Hindlimb muscle (tissue), 1 donor: Measurements from ENCODE around the gene CENPE. TPM values are rescaled to one million over a fixed set of nuclear protein-coding genes. Genes with fewer than 3 reads are reported as not detected.

Source experiments
- DNase-seq: peaks from one replicate; pipeline ENCODE4 v3.0.0-alpha.2; 2013
- polyA plus RNA-seq: library from polyadenylated mRNA; unstranded; fragments of 120-200 nt; gene quantifications from one replicate; pipeline ENCODE4 v1.2.1, GENCODE V29; 2013; ENCODE audit not compliant: insufficient read length

Gene CENPE
- polyA plus RNA-seq, 1 donor, result 3.4 TPM

GRCh38 chr4:103074744-103075434, 123.3 kb downstream of the CENPE start:
- DNase-seq, result no peak

GRCh38 chr4:103073792-103074438, 124.2 kb downstream of the CENPE start:
- no peak for DNase-seq

GRCh38 chr4:103067841-103068547, 130.1 kb downstream of the CENPE start:
- no peak for DNase-seq

GRCh38 chr4:103060453-103061148, 137.5 kb downstream of the CENPE start:
- DNase-seq, result no peak

Other genes with a start within 250 kb of the CENPE start
- 2.5 TPM for gene SLC9B1, start 178.6 kb downstream of the CENPE start, polyA plus RNA-seq
- gene SLC9B2, start 121.6 kb downstream of the CENPE start, polyA plus RNA-seq, result 9.4 TPM
- gene BDH2, start 98.5 kb downstream of the CENPE start, polyA plus RNA-seq, result 32.7 TPM